Caco-2 (cell line): Measurements from ENCODE around the gene OR9Q1. TPM values are rescaled to one million over a fixed set of nuclear protein-coding genes. Genes with fewer than 3 reads are reported as not detected.

ENCODE experiments used
- BruUV-seq: library from RNA; stranded (reverse); fragments of 400-500 nt; replicated peaks from 2 replicates; lab custom pipeline; 2021; lab: Mats Ljungman, UMichigan
- CTCF ChIA-PET: fragments of 300-600 bp; sonication (Branson Sonifier 250); formaldehyde crosslinking; loops from one replicate; lab custom pipeline; 2022; ENCODE audit warnings: antibody characterized with exemption; lab: Charles Lee
- POLR2A ChIA-PET: fragments of 300-600 bp; sonication (Branson Sonifier 250); formaldehyde crosslinking; loops from one replicate; lab custom pipeline; 2022; ENCODE audit warnings: antibody characterized with exemption; lab: Charles Lee
- DNase-seq, 2 experiments: peaks; one replicate each; pipeline versions ENCODE4 v3.0.0 to v3.0.0-alpha.2; 2020 to 2022
- H3K27me3 ChIP-seq: replicated peaks from 2 replicates; pipeline ENCODE4 v1.6.0; 2011; ENCODE audit warnings: low read length; ENCODE audit not compliant: control insufficient read depth, insufficient read depth
- H3K36me3 ChIP-seq: 2 replicates; pipeline ENCODE4 v1.5.1; 2011; ENCODE audit warnings: low read length; ENCODE audit not compliant: control insufficient read depth, insufficient read depth
- H3K4me1 ChIP-seq: fragments of 250-450 bp; sonication (Bioruptor Pico); 2 replicates; pipeline ENCODE4 v1.5.1; 2020; ENCODE audit warnings: mild to moderate bottlenecking
- H3K4me3 ChIP-seq: 2 replicates; pipeline ENCODE4 v1.5.1; 2011; ENCODE audit warnings: low read depth, mild to moderate bottlenecking, control low read depth, low read length
- H3K9me3 ChIP-seq: fragments of 250-450 bp; sonication (Bioruptor Pico); 2 replicates; pipeline ENCODE4 v1.5.1; 2020; ENCODE audit warnings: mild to moderate bottlenecking, moderate library complexity
- H3K27ac Mint-ChIP-seq: one replicate; pipeline ENCODE4 v1.8.0; 2022; ENCODE audit warnings: mixed read lengths; ENCODE audit not compliant: unreplicated experiment
- H3K27me3 Mint-ChIP-seq: one replicate; pipeline ENCODE4 v1.8.0; 2022; ENCODE audit warnings: mixed read lengths; ENCODE audit not compliant: insufficient read depth, unreplicated experiment
- H3K36me3 Mint-ChIP-seq: one replicate; pipeline ENCODE4 v1.8.0; 2022; ENCODE audit warnings: mild to moderate bottlenecking, mixed read lengths; ENCODE audit not compliant: insufficient read depth, unreplicated experiment
- H3K4me1 Mint-ChIP-seq: one replicate; pipeline ENCODE4 v1.8.0; 2022; ENCODE audit warnings: low read depth, mixed read lengths; ENCODE audit not compliant: unreplicated experiment
- H3K4me3 Mint-ChIP-seq: one replicate; pipeline ENCODE4 v1.8.0; 2022; ENCODE audit warnings: mild to moderate bottlenecking, moderate library complexity, mixed read lengths; ENCODE audit not compliant: unreplicated experiment
- H3K9me3 Mint-ChIP-seq: one replicate; pipeline ENCODE4 v1.8.0; 2022; ENCODE audit warnings: mixed read lengths; ENCODE audit not compliant: unreplicated experiment
- intact Hi-C: fragments of 100-400 bp; cut with micrococcal nuclease; formaldehyde crosslinking; loops from one replicate; pipeline ENCODE4 v1.10.0; 2022; ENCODE audit not compliant: unreplicated experiment
- total RNA-seq: library from RNA; stranded (reverse); gene quantifications from 2 replicates; pipeline ENCODE4 v1.2.3, GENCODE V29; 2022
- TF ChIP-seq, protein P1 (sequence below), 2 experiments: fragments of 200-600 bp in 1 of 2; IDR thresholded peaks; 1 replicate in 1 of 2; 2 replicates in 1 of 2; pipeline versions ENCODE4 v1.5.1 to v1.8.0; 2011 to 2022; ENCODE audit warnings: antibody characterized with exemption in 1 of 2, control low read depth in 1 of 2, inconsistent platforms in 1 of 2, low read depth in 1 of 2, low read length in 1 of 2, mild to moderate bottlenecking in 1 of 2, moderate library complexity in 1 of 2; ENCODE audit not compliant: insufficient read depth in 1 of 2, severe bottlenecking in 1 of 2, unreplicated experiment in 1 of 2

Gene OR9Q1
- total RNA-seq, 1 experiment from 2014 or later: not detected

GRCh38 chr11:58046231-58046630, 22.6 kb downstream of the OR9Q1 start:
- no peak for DNase-seq
- Histone ChIP-seq H3K4me3 (no peak overlapping the region), H3K4me1 (peaks cover 11% of the 10 kb centered on the region), H3K9me3 (no peaks in the 10 kb centered on the region; the same call in 1 of the 2 replicates), H3K27me3 (no peaks in the 10 kb centered on the region), H3K36me3 (no peaks in the 10 kb centered on the region)
- Mint-ChIP-seq H3K4me1 (peaks cover 8% of the 10 kb centered on the region), H3K36me3 (no peaks in the 10 kb centered on the region), H3K27me3 (no peaks in the 10 kb centered on the region), H3K27ac (no peak overlapping the region), H3K9me3 (peaks cover 9% of the 10 kb centered on the region), H3K4me3 (no peak overlapping the region)
- CTCF ChIA-PET: no interaction called here
- no TSS peak for BruUV-seq
- TF ChIP-seq, protein P1, sequence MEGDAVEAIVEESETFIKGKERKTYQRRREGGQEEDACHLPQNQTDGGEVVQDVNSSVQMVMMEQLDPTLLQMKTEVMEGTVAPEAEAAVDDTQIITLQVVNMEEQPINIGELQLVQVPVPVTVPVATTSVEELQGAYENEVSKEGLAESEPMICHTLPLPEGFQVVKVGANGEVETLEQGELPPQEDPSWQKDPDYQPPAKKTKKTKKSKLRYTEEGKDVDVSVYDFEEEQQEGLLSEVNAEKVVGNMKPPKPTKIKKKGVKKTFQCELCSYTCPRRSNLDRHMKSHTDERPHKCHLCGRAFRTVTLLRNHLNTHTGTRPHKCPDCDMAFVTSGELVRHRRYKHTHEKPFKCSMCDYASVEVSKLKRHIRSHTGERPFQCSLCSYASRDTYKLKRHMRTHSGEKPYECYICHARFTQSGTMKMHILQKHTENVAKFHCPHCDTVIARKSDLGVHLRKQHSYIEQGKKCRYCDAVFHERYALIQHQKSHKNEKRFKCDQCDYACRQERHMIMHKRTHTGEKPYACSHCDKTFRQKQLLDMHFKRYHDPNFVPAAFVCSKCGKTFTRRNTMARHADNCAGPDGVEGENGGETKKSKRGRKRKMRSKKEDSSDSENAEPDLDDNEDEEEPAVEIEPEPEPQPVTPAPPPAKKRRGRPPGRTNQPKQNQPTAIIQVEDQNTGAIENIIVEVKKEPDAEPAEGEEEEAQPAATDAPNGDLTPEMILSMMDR (IDR thresholded peaks at IDR 0.05; ENCODE audit: insufficient read depth in 1 of 2, low read depth in 1 of 2, low read length in 1 of 2, severe bottlenecking in 1 of 2, unreplicated experiment in 1 of 2): no peak
- POLR2A ChIA-PET: no interaction called here
- intact Hi-C loops: no loop called here

DNA sequence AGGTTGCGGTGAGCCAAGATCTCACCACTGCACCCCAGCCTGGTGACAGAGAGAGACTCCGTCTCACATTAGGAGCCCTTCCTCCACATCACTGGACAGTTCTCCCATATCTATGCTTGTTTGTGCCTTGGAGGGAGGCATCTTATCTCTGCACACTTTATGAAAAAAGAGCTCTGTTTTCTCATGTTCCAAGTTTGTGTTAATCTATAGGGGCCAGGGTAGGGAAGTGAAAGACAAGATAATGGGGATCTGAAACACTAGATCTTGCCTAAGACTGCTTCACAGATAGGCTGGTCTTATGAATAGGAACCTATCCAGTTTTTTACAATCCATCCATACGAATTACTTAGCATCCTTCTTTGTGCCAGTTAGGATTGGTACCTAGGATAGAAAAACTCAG, 24.1 kb downstream of the OR9Q1 start:
- ChIA-PET POLR2A (no interaction called here), CTCF (interaction anchor here (0.7 kb wide), 1 partner anchor 85 kb away, joined by 3 read pairs; no protein-coding TSS in a partner anchor)
- BruUV-seq: no TSS peak
- Histone ChIP-seq H3K4me3 (no peak overlapping the region), H3K9me3 (no peaks in the 10 kb centered on the region), H3K4me1 (peaks cover 11% of the 10 kb centered on the region), H3K27me3 (no peaks in the 10 kb centered on the region), H3K36me3 (no peaks in the 10 kb centered on the region)
- Mint-ChIP-seq H3K4me1 (peaks cover 8% of the 10 kb centered on the region), H3K36me3 (no peaks in the 10 kb centered on the region), H3K9me3 (peaks cover 9% of the 10 kb centered on the region), H3K4me3 (no peak overlapping the region), H3K27me3 (no peaks in the 10 kb centered on the region), H3K27ac (no peak overlapping the region)
- intact Hi-C loops: no loop called here
- DNase-seq: no peak
- TF ChIP-seq, protein P1 (IDR thresholded peaks at IDR 0.05; ENCODE audit: insufficient read depth in 1 of 2, low read depth in 1 of 2, low read length in 1 of 2, severe bottlenecking in 1 of 2, unreplicated experiment in 1 of 2): no peak

GRCh38 chr11:58055806-58056401, 32.2 kb downstream of the OR9Q1 start:
- Histone ChIP-seq H3K4me3 (no peak overlapping the region), H3K27me3 (no peaks in the 10 kb centered on the region), H3K36me3 (no peaks in the 10 kb centered on the region), H3K9me3 (no peaks in the 10 kb centered on the region), H3K4me1 (peaks cover 23% of the 10 kb centered on the region)
- no peak overlapping the region for H3K4me3 Mint-ChIP-seq
- H3K9me3 Mint-ChIP-seq: no peaks in the 10 kb centered on the region
- DNase-seq: no peak
- TF ChIP-seq, protein P1 (IDR thresholded peaks at IDR 0.05; ENCODE audit: insufficient read depth in 1 of 2, low read depth in 1 of 2, low read length in 1 of 2, severe bottlenecking in 1 of 2, unreplicated experiment in 1 of 2): no peak
- ChIA-PET POLR2A (no interaction called here), CTCF (no interaction called here)
- intact Hi-C loops: no loop called here
- no peaks in the 10 kb centered on the region for H3K36me3 Mint-ChIP-seq
- BruUV-seq: no TSS peak
- no peaks in the 10 kb centered on the region for H3K27me3 Mint-ChIP-seq
- H3K4me1 Mint-ChIP-seq: peaks cover 10% of the 10 kb centered on the region
- no peak overlapping the region for H3K27ac Mint-ChIP-seq
